C1 segment of cervical spinal cord (tissue), 14 donors: ENCODE data around the gene ZNF839.

Source experiments
- DNase-seq, 14 donors: peaks; one replicate each; lab custom pipeline; 2025; lab: John Stamatoyannopoulos, UW

Gene ZNF839

DNA sequence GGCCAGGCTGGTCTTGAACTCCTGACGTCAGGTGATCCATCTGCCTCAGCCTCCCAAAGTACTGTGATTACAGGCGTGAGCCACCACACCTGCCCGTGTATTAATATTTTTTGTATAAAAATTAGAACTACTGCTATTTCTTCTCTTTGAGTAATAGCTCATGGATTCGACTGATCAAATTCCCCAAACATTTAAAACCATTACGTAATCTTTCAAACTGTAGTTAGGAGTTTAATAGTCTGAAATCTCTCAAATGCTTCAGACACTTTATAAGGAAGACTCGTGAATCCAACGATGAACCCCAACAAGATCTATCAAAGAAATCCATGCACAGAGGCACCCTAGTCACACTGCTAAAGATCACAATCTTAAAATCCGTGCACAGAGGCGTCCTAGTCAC, 59.3 kb downstream of the ZNF839 start:
- no peak for DNase-seq

DNA sequence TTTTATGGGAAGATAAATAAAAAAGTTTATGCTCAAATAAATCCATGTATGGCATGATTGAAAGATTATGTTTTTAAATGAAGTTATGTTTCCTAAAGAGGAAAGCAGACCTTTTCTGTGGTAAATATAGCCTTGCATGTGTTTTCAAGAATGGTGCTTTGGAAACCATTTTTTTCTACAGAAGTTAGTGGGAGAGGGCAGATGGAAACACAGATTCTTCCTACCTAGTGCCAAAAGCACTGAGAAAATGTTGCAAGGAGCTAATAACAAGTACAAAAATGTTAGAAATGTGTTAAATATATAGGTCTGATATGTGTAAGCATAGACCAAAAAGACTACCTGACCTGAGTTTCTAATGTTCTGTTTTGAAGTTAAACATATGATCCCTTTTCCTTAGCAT, 67.5 kb downstream of the ZNF839 start:
- DNase-seq, result no peak

- DNase-seq, result no peak
Measured at GRCh38 chr14:102389246-102389645, 69.7 kb downstream of the ZNF839 start.

DNA sequence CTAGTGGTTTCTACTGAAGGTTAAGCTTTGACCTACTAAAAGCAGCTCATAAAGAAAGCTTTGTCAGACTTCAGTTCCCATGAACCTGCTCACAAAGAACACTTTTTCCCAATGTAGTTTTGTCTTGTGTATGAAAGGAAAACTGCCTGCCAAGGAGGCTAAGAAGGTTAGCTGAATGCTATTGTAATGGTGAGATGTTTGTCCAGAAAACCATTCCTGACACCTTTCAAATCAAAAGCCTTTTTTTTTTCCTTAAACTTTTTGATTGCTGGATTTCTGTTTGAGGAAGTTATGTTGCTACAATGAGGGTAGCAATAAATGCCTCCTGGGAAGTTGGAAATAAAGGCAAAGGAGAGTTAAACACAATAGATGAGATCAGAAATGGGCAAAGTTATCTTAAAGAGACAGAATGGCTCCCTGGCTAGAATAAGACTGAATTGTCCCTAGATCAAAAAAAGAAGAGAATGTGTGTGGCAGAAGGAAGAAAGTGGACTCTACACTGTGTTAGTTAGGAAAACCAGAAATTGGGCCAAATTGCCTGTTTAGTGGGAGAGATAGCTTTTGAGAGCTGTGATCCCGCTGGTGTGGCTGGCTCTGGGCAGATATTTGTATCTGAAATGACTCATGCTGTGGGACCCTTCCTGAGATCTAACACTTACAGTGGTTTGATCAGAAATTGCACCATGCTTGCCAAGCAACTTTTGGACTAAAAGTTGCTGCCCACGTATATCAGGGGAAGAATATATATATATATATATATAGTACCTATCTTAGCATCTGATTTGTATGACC, 70.7 kb downstream of the ZNF839 start:
- no peak for DNase-seq
